Measurements from ENCODE around the gene COL26A1.

COL26A1 gene

DNA sequence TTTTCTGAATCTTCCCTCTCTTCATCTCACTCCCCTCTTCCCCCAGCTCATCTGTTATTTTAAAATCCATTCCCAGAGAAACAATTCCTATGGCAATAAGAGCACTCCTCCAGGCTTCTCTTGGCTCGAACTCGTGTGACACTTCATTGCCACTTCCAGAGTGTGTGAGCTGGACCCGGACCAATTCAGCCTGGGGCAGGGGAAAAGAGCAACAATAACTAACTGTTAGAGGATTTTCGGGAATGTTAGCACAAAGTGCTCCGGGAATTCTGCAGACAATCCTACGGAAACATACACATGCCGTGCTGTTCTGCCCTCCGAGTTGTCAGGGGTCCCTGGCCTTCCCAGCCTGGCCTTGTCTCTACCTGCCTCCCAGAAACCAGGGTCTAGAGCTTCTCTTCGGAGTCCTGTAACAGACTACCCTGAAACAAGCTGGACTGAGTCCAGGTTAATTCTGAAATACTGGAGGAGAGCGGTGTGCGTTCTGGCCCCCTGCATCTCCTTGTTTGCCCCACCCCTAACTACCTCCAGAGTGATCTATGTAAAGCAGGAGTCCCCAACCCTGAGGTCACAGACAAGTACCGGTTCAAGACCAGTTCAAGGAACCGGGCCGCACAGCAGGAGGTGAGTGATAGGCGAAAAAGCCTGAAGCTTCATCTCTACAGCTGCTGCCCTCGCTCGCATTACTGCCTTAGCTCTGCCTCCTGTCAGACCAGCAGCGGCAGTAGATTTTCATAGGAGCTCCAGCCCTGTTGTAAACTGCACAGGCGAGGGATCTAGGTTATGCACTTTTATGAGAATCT is 11.3 kb downstream of the COL26A1 start:
- no peak for DNase-seq

DNA sequence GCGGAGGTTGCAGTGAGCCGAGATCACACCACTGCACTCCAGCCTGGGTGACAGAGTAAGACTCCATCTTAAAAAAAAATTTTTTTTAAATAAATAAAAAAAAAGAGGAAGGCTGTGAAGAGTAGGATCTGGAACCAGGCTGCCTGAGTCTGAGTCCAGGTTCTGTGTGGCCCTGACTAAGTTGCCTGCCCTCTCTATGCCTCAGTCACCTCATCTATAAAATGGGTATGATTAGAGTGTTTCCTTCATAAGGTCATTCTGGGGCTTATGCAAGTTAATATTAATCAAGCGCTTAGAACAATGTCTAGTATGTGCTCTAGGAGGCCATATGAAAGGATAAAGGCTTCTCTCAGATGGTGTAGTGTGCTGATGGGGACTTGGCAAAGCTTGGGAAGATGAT is 12.3 kb downstream of the COL26A1 start:
- no peak for DNase-seq

- no peak for DNase-seq
Observed at GRCh38 chr7:101376601-101377000, 13.9 kb downstream of the COL26A1 start.

- DNase-seq: no peak
Observed at GRCh38 chr7:101377189-101377736, 14.6 kb downstream of the COL26A1 start.

- DNase-seq: no peak
Observed at GRCh38 chr7:101378751-101379174, 16.1 kb downstream of the COL26A1 start.

- no peak for DNase-seq
Observed at GRCh38 chr7:101379302-101379701, 16.6 kb downstream of the COL26A1 start.

GRCh38 chr7:101381549-101382111 is 19.0 kb downstream of the COL26A1 start:
- no peak for DNase-seq

DNA sequence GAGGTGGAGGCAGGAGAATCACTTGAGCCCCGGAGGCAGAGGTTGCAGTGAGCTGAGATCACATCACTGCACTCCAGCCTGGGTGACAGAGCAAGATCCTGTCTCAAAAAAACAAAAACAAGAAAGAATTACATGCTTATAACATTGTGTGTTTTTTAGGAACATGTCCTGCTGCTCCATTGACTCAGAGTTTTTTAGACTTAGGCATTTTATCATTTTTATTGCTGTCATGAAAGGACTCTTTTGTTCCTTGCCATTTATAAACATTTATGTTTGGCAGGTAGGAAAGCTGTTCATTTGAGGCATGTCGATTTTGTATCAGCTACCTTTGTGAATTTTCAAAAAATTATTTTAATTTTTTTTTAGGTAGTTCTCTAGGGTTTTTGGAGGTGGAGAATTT is 20.3 kb downstream of the COL26A1 start:
- no peak for DNase-seq

DNA sequence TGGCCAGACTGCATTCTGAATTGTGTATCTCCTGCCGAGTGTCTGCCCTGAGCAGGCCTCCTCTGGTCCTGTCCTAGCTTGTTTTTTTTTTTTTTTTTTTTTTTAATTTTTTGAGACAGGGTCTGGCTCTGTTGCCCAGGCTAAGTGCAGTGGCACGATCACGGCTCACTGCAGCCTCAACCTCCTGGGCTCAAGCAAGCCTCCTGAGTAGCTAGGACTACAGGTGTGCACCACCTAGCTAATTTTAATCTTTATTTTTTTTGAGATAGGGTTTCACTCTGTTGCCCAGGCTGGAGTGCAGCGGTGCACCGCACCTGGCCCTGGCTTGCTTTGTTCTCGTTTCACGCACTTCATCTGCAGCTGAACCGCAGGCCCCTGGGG is 23.5 kb downstream of the COL26A1 start:
- no peak for DNase-seq

DNA sequence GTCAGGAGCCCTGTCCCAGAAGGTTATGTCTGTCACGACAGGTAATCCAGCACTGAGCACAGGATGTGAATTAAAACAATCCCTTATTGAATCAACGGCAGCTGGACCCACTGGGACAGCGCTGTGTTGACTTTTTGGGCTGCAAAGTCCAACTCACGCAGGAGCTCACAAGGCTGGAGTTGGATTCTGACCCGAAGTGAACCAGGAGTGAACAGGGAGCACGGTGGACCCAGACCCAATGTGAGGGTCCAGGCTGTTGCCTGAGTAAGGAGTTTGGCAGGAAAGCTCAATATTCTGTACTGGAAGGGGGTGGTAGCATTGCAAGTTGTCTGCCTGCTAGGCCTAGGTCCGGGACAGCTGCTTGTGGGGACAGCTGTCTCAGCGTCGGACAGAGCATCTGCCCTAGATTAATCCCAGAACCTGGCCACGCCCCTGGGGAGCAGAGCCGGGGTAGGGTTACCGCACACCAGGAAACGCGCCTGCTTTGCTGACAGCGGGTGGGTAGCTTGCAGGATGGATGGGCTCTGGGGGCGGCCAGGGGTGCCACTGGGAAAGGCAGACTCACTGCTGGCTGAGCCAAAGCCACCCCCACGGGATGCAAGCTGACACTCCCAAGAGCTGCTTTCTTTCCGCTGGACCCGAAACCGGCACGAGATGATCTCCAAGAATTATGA is 24.0 kb downstream of the COL26A1 start:
- DNase-seq: no peak

GRCh38 chr7:101390901-101391301 is 28.2 kb downstream of the COL26A1 start:
- no peak for DNase-seq

DNA sequence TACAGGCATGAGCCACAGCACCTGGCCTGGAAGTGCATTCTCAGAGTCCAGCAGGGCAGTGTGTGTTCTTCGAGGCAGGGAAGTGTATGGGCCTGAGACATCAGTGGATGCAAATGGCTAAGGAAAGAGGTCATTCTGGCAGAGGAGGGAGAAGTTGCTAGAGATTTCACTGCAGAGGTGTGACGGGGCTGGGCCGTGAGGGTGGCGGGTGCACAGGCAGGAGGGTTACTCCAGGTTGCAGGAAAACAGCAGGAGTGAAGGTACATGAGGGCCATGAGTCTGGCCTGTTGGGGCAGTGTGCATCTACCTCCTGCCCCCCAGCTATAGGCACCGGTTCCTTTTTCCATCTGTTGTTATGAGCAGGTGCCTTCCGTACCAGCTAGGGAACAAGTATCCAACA is 29.3 kb downstream of the COL26A1 start:
- no peak for DNase-seq

GRCh38 chr7:101393865-101394264 is 31.2 kb downstream of the COL26A1 start:
- no peak for DNase-seq

GRCh38 chr7:101395376-101395775 is 32.7 kb downstream of the COL26A1 start:
- DNase-seq: no peak

DNA sequence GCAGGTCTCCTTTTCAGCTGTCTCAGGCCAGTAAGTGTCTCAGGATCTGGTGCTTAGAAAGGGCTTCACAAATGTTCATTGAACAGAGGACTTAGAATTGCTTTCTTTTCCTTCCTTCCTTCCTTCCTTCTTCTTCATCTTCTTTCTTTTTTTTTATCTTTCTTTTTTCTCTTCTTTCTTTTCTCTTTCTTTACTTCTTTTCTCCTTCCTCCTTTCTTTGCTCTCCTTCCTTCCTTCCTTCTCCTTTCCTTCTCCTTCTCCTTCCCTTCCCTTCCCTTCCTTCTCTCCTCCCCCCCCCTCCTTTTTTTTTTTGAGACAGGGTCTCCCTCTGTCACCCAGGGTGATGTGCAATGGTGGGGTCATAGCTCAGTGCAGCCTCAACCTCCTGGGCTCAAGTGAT is 34.6 kb downstream of the COL26A1 start:
- DNase-seq: no peak

DNA sequence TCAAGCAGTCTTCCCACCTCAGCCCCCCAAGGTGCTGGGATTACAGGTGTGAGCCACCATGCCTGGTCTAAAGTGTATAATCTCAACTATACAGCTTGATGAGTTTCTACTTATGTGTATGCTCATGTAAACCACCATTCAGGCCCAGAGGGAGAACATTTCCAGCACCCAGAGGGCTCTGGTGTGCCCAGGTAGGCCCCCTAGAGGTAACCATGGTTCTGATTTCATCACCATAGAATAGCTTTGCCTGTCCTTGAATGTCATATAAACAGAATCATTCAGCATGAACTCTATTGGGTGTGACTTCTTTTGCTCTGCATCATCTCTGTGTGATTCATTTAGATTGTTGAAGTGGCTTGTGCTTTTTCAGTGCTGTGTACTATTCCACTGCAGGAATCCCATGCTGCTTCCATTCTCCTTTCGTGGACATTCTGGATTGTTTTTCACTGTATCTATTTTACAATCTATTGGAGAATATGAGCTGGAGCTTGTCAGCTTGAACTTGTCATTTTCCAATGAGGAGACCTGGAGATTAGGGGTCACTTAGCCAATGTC is 35.2 kb downstream of the COL26A1 start:
- no peak for DNase-seq

- no peak for DNase-seq
Observed at GRCh38 chr7:101398396-101399289, 36.0 kb downstream of the COL26A1 start.

GRCh38 chr7:101399759-101400158 is 37.1 kb downstream of the COL26A1 start:
- no peak for DNase-seq

GRCh38 chr7:101400751-101401150 is 38.1 kb downstream of the COL26A1 start:
- no peak for DNase-seq

DNA sequence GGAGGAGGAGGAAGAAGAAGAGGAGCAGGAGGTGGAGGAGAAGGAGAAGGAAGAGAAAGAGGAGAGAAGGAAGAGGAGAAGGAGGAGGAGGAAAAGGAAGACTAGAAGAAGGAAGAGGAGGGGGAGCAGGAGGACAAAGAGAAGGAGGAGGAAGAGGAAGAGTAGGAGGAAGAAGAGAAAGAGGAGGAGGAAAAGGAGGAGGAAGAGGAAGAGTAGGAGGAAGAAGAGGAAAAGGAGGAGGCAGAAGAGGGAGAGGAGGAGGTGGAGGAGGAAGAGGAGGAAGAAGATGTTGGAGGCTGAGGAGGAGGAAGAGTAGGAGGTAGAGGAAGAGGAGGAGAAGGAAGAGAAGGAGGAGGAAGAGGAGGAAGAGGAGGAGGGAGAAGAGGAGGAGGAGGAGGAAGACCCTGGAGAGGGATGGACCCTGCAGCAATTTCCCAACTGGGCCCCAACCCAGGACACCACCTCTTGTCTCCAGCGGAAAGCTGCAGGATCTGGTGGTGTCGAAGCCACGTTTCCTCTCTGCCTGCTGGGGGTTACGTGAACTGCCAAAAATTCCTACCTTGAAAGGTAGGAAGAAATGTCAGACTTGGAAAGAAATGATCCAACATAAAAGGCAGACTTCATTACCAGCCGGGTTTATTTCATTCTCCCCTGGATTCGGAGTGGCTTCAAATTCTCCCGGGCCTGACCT is 38.9 kb downstream of the COL26A1 start:
- DNase-seq: no peak

GRCh38 chr7:101402081-101402779 is 39.6 kb downstream of the COL26A1 start:
- no peak for DNase-seq
